ENCODE data around the gene GRM7.

Gene GRM7

GRCh38 chr3:7721869-7722268, 861.0 kb downstream of the GRM7 start:
- TF ChIP-seq POLR2A (IDR thresholded peaks at IDR 0.05; ENCODE audit: low read depth, low read length), result no peak
- DNase-seq (ENCODE audit: insufficient read length, low spot score) (no peak), FAIRE-seq (no peak)

GRCh38 chr3:7728566-7729519, 867.9 kb downstream of the GRM7 start:
- DNase-seq (ENCODE audit: insufficient read length, low spot score) (no peak), FAIRE-seq (no peak)
- no peak for TF ChIP-seq POLR2A (IDR thresholded peaks at IDR 0.05; ENCODE audit: low read depth, low read length)

DNA sequence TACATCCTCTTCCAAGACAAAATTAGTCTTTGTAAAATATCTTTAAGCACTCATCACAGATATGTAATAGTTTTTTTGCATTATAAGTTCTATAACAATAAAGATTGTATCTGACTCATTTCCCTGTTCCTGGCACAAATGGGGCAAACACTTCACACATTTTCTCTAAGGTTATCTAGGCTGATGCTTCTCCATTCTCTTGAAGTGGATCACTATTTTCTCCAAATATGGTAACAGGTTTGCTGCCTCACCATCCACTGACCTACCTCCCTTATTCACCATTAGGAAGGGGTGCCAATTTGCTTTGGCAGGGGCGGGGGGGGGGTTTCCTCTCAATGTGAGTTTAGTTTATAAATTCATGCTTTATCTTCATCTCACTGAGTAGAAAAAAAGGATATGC, 873.0 kb downstream of the GRM7 start:
- no peak for DNase-seq (ENCODE audit: insufficient read length, low spot score)
- TF ChIP-seq POLR2A (IDR thresholded peaks at IDR 0.05; ENCODE audit: low read depth, low read length), result no peak
- FAIRE-seq, result no peak

- DNase-seq (ENCODE audit: insufficient read length, low spot score) (no peak), FAIRE-seq (no peak)
- TF ChIP-seq POLR2A (IDR thresholded peaks at IDR 0.05; ENCODE audit: low read depth, low read length), result no peak
Observed at GRCh38 chr3:7734456-7734855, 873.5 kb downstream of the GRM7 start.

GRCh38 chr3:7737263-7737662, 876.3 kb downstream of the GRM7 start:
- no peak for TF ChIP-seq POLR2A (IDR thresholded peaks at IDR 0.05; ENCODE audit: low read depth, low read length)
- FAIRE-seq (no peak), DNase-seq (ENCODE audit: insufficient read length, low spot score) (no peak)

DNA sequence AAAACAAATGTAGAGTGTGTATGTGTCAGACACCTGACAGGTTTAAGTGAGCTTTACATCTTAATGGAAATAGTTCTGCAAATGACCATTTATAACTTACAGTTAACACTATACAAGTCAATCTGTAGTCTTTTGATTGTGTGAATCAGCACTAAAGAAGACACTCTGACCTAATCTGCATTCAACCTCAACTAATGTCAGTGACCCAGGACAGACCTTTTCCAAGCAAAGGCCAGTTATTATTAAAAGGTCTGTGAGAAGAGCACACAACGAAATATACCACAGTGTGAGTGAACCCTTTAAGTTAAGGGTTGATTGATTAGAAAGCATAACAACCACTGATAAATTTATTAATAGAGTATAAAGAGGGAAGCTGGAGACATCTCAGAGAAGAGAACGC, 878.8 kb downstream of the GRM7 start:
- TF ChIP-seq POLR2A (IDR thresholded peaks at IDR 0.05; ENCODE audit: low read depth, low read length), result no peak
- FAIRE-seq (no peak), DNase-seq (ENCODE audit: insufficient read length, low spot score) (no peak)

GRCh38 chr3:7740458-7740857, 879.5 kb downstream of the GRM7 start:
- no peak for TF ChIP-seq POLR2A (IDR thresholded peaks at IDR 0.05; ENCODE audit: low read depth, low read length)
- no peak for FAIRE-seq
- DNase-seq (ENCODE audit: insufficient read length, low spot score), result no peak

GRCh38 chr3:7744850-7745249, 883.9 kb downstream of the GRM7 start:
- DNase-seq (ENCODE audit: insufficient read length, low spot score), result no peak
- no peak for FAIRE-seq
- no peak for TF ChIP-seq POLR2A (IDR thresholded peaks at IDR 0.05; ENCODE audit: low read depth, low read length)

- TF ChIP-seq POLR2A (IDR thresholded peaks at IDR 0.05; ENCODE audit: low read depth, low read length), result no peak
- FAIRE-seq, result no peak
- no peak for DNase-seq (ENCODE audit: insufficient read length, low spot score)
Observed at GRCh38 chr3:7745711-7746110, 884.8 kb downstream of the GRM7 start.

GRCh38 chr3:7749931-7750695, 889.2 kb downstream of the GRM7 start:
- TF ChIP-seq POLR2A (IDR thresholded peaks at IDR 0.05; ENCODE audit: low read depth, low read length), result no peak
- FAIRE-seq, result no peak

DNA sequence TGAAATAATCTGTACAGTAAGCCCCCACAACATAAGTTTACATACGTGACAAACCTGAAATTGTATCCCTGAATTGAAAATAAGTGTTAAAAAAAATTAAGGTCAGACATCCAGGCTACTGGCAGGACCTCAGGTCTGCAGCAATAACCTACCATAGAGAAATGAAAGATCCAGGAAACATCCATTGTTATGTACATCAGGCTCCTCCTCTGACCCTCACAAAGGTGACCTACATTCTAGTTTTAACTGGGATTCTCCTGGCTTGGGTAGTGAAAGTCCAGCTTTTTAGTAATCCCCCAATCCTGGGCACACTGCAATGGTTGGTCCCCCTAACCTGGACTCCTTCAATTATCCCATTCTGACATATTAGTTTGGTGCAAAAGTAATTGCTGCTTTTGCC, 891.1 kb downstream of the GRM7 start:
- FAIRE-seq (no peak), DNase-seq (ENCODE audit: insufficient read length, low spot score) (no peak)
- no peak for TF ChIP-seq POLR2A (IDR thresholded peaks at IDR 0.05; ENCODE audit: low read depth, low read length)

More at GRCh38 chr3:7749931-7750695, 889.2 kb downstream of the GRM7 start:
- no peak for DNase-seq (ENCODE audit: insufficient read length, low spot score)

- no peak for TF ChIP-seq POLR2A (IDR thresholded peaks at IDR 0.05; ENCODE audit: low read depth, low read length)
- no peak for DNase-seq (ENCODE audit: insufficient read length, low spot score)
- FAIRE-seq, result no peak
Observed at GRCh38 chr3:7754653-7755441, 893.9 kb downstream of the GRM7 start.

GRCh38 chr3:7759630-7760029, 898.7 kb downstream of the GRM7 start:
- FAIRE-seq (no peak), DNase-seq (ENCODE audit: insufficient read length, low spot score) (no peak)
- no peak for TF ChIP-seq POLR2A (IDR thresholded peaks at IDR 0.05; ENCODE audit: low read depth, low read length)

GRCh38 chr3:7760718-7761117, 899.8 kb downstream of the GRM7 start:
- FAIRE-seq (no peak), DNase-seq (ENCODE audit: insufficient read length, low spot score) (no peak)
- no peak for TF ChIP-seq POLR2A (IDR thresholded peaks at IDR 0.05; ENCODE audit: low read depth, low read length)
